ENCODE data around the gene EFL1. TPM values are rescaled to one million over a fixed set of nuclear protein-coding genes. Genes with fewer than 3 reads are reported as not detected.

Gene EFL1
- total and polyA plus RNA-seq, 2 of the 4 experiments (the other 2 are of a cell fraction), result 10.1 to 24.6 TPM

DNA sequence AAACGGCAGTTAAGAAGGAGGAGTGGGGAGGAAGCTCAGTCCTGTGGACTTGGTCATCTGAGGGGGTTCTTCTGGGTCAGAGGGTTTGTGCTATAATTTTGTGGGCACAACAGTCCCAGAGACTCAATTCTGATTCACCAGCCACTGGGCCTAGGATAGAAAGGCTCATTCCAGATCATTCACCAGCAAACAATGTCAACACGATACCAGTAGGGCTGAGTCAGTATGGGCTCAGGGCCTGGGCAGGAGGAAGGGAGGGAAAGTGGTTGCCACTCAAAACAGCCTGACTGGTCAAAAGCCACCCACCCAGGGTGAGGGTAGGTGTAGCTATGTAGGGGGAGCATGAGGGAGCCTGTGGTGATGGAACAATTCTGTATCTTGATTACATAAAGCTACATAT lies 129.8 kb downstream of the EFL1 start:
- Histone ChIP-seq H3K4me1 (ENCODE audit: control insufficient read depth, insufficient read depth, low read length) (peaks cover 33% of the 10 kb centered on the region), H3K56ac (ENCODE audit: extremely low read depth, insufficient read depth, low read length) (peak overlapping the region; percentile 86), H2AK5ac (ENCODE audit: low read depth, low read length) (peak overlapping the region; percentile 98), H3K9ac (ENCODE audit: low read depth, low read length) (no peak overlapping the region), H3K27ac (ENCODE audit: insufficient read depth, low read length) (peak overlapping the region; percentile 69), H3K9me1 (ENCODE audit: insufficient read depth, low read length) (peaks cover 31% of the 10 kb centered on the region), H2BK15ac (ENCODE audit: low read depth, low read length) (peak overlapping the region; percentile 95; the same call in 2 of the 3 replicates), H2BK20ac (ENCODE audit: low read depth, low read length) (peak overlapping the region; percentile 99), H3K27me3 (ENCODE audit: control insufficient read depth, insufficient read depth, low read length) (no peaks in the 10 kb centered on the region), H3K14ac (replicated peaks; ENCODE audit: low read depth, low read length) (peak overlapping the region; percentile 94), H4K91ac (ENCODE audit: insufficient read depth, low read depth, low read length) (peak overlapping the region; percentile 93), H2BK120ac (ENCODE audit: low read depth, low read length) (peak overlapping the region; percentile 100), H2AK9ac (replicated peaks; ENCODE audit: low read depth, low read length, poor library complexity) (peak overlapping the region; percentile 89), H3K79me1 (ENCODE audit: low read depth in 1 of 2, low read length in 2 of 2) (peaks cover 0 to 25% of the 10 kb centered on the region in 2 experiments; a peak in 2 of 4 replicates), H3K9me3 (ENCODE audit: control insufficient read depth, insufficient read depth, low read length) (no peaks in the 10 kb centered on the region), H3K4me3 (ENCODE audit: insufficient read depth, low read depth, low read length) (no peak overlapping the region), H2BK5ac (ENCODE audit: low read depth, low read length, poor library complexity, severe bottlenecking) (peak overlapping the region; percentile 95), H4K20me1 (ENCODE audit: insufficient read depth, low read length) (no peaks in the 10 kb centered on the region), H3K23ac (ENCODE audit: low read depth, low read length) (peak overlapping the region; percentile 80), H3K18ac (ENCODE audit: low read depth, low read length) (peak overlapping the region; percentile 78), H3K36me3 (ENCODE audit: control insufficient read depth, insufficient read depth, low read length) (0 out of 2 replicates have a peak, but pooled peaks cover 1% of the 10 kb centered on the region), H4K5ac (ENCODE audit: low read depth, low read length) (peak overlapping the region; percentile 73), H4K8ac (ENCODE audit: low read depth in 2 of 2, low read length in 2 of 2) (peak overlapping the region; percentile 87 to 90; a peak in 3 of 4 replicates), H2AFZ (replicated peaks; ENCODE audit: low read length, poor library complexity) (peak overlapping the region; percentile 54), H3K4ac (ENCODE audit: low read depth, low read length) (peak overlapping the region; percentile 99), H3K4me2 (ENCODE audit: low read depth, low read length) (peak overlapping the region; percentile 12; the same call in 1 of the 2 replicates)
- no CpG with 5 or more reads among the region's 2 CpGs for WGBS, 2 experiments (ENCODE audit: extremely low coverage in 2 of 2, insufficient read length in 1 of 2)
- intact Hi-C loops (cut with micrococcal nuclease) (no loop called here), in situ Hi-C loops (cut with MboI; ENCODE audit: low sequenced_read_pairs) (no loop called here), dilution Hi-C loops (cut with HindIII; ENCODE audit: low sequenced_read_pairs, unreplicated experiment) (no loop called here)
- ATAC-seq (ENCODE audit: low read depth) (peak; percentile 80), DNase-seq (peak; percentile 93)
- BruUV-seq (replicated peaks), result no TSS peak
- POLR2A ChIA-PET (ENCODE audit: unreplicated experiment), result no interaction called here
- TF ChIP-seq RAD21 (IDR thresholded peaks at IDR 0.05; ENCODE audit: low read length) (no peak), CHD1 (IDR thresholded peaks at IDR 0.05; ENCODE audit: low read depth, low read length) (no peak), FOS (IDR thresholded peaks at IDR 0.05; ENCODE audit: low read depth, low read length) (peak; percentile 95), BHLHE40 (IDR thresholded peaks at IDR 0.05; ENCODE audit: low read depth, low read length) (peak; percentile 8; the same call in 1 of the 2 replicates), NFE2L2 (IDR thresholded peaks at IDR 0.05; ENCODE audit: low read depth, low read length) (no peak), ELK1 (IDR thresholded peaks at IDR 0.05; ENCODE audit: borderline replicate concordance, low read depth, low read length) (no peak), MXI1 (IDR thresholded peaks at IDR 0.05; ENCODE audit: borderline replicate concordance, low read depth, low read length) (no peak), POLR2A (IDR thresholded peaks at IDR 0.05; ENCODE audit: low read depth, low read length) (no peak), RFX5 (IDR thresholded peaks at IDR 0.05; ENCODE audit: low read depth, low read length) (0 out of 2 replicates have a peak, but pooled peaks have one; percentile 11), RCOR1 (IDR thresholded peaks at IDR 0.05; ENCODE audit: insufficient replicate concordance, low read length) (peak; percentile 67), MAFK (IDR thresholded peaks at IDR 0.05; ENCODE audit: low read depth, low read length) (peak; percentile 33; the same call in 1 of the 2 replicates), MAZ (IDR thresholded peaks at IDR 0.05; ENCODE audit: borderline replicate concordance, low read depth, low read length) (0 out of 2 replicates have a peak, but pooled peaks have one; percentile 32), SMC3 (IDR thresholded peaks at IDR 0.05; ENCODE audit: low read depth, low read length) (no peak), CEBPB (IDR thresholded peaks at IDR 0.05; ENCODE audit: low read depth, low read length) (no peak), CTCF (conservative IDR thresholded peaks at IDR 0.05; ENCODE audit: low read depth, low read length) (no peak)
- TF ChIP-seq, protein P1, sequence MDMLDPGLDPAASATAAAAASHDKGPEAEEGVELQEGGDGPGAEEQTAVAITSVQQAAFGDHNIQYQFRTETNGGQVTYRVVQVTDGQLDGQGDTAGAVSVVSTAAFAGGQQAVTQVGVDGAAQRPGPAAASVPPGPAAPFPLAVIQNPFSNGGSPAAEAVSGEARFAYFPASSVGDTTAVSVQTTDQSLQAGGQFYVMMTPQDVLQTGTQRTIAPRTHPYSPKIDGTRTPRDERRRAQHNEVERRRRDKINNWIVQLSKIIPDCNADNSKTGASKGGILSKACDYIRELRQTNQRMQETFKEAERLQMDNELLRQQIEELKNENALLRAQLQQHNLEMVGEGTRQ (IDR thresholded peaks at IDR 0.05; ENCODE audit: low read depth, low read length), result no peak
- CTCF ChIA-PET, result no interaction called here
